GM18526 (cell line): ENCODE measurements around the gene NAP1L4.

Source experiments
- POLR2A ChIP-seq: IDR thresholded peaks from 3 replicates; pipeline ENCODE4 v1.6.1; 2011; ENCODE audit not compliant: insufficient read length; ENCODE audit errors: extremely low read depth

Gene NAP1L4

DNA sequence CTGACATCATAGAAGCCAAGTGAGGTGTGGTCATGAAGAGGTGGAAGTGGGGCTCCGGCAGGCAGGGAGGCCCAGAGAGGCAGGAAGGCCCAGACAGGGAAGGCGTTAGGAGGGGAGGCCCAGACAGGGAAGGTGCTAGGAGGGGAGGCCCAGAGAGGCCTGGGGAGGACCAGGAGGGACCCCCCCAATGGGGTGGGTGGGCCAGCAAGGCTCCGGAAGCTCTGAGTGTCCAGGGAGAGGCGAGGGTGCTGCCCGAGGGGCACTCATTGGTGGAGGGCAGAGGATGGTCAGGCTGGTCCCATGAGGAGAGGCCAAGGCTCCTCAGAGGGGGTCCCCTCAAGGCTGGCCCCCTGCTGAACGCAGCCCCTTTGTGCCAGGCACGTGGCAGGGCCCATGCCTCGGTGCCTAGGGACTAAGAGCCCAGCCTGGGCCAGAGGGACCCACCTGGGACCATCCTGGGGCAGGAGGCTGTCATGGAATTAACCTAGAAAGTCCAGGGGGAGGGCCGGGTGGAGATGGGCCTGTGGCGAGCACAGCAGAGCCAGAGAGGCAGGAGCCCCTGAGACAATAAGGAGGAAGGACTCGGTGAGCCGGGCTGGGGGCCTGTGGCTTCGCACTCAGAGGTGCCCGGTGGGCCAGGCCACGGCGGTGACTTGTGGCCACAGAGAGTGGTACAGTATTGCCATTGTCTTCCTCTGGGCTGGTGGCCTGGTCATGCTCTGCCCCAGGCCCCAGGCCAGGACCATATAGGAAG, 75.1 kb downstream of the NAP1L4 start:
- TF ChIP-seq POLR2A: no peak

DNA sequence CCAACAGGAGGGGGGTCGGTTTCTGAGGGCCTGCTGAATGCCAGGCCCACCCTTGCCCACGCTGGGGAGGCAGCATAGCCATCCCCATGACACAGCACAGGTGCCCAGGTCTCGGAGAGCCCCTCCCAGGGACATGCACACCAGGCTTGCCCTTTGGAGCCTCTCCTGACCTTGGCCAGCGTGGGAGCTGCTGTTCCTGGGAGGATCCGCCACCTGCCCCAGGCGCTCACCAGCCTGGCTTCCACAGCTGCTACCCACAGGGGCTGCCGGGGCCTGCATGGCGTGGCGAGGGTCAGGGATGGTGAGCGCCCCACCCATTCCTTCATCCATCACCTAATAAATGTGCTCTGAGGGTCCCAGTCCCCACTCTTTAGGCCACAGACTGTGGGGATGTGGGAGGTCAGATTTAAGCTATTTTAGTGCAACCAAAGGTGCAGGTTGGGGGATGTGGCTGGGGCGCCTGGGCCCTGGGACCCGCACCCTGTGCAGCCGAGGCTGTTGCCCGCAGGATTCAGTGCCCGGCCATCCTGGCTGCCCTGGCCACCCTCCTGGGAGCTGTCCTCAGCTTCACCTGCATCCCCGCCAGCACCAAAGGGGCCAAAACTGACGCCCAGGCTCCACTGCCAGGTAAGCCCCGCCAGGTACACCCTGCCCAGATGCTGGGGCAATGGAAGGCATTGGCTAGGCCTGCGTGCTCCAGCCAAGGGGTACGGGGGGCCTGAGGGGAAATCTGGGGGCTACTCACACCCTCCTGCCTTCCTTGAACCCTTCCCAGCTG, 75.8 kb downstream of the NAP1L4 start:
- no peak for TF ChIP-seq POLR2A

DNA sequence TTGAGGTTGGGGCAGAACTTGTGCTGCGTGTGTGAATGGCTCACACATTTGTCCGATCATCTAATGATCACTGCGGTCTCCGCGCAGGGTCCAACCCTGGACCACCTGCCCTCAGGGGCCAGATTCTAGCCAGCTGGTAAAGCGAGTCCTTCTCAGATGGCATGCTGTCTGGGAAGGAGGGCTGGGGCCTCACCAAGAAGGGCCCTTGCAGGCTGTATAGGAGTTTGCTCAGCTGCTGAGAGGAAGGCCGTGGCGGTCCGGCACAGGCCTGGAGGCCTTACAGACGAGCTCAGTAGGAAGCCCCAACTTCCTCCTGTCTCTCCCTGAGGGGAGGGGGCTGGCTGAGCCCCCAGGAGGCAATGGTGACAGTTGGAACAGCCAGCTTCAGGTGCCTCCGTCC, 76.7 kb downstream of the NAP1L4 start:
- no peak for TF ChIP-seq POLR2A

DNA sequence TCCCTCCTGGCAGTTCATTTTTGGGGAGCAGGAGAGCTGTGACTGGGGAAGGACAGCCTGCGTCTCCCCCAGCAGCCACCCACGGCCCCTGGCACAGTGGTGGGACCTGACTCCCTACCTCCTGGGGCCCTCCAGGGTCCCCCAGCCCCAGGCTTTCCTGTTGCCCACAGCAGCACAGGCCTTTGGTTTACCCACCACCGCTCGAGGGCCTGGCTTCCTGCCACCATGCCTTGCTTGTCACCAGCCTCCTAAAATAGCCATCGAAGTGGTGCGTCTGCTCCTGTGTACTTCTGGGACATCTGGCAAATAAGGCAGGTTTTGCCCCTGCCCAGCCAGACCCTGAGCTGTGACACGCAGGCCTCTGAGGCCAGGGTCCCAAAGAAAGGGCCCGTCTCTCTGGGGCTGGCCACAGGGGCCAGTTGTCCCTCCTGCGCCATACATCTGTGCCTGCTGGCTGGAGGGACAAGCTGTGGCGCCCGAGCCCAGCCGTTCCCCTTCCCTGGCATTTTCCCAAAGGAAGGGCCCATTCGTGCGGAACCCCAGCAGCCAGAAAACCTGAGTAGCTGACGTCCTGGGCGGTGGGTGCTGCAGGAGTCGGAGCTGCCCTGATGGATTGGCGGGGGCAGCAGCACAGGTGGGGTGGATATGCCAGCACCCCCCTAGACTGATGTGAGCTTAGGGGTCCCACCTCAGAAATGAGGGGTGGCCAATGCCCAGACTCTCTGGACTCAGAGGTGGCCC, 77.5 kb downstream of the NAP1L4 start:
- TF ChIP-seq POLR2A: no peak

DNA sequence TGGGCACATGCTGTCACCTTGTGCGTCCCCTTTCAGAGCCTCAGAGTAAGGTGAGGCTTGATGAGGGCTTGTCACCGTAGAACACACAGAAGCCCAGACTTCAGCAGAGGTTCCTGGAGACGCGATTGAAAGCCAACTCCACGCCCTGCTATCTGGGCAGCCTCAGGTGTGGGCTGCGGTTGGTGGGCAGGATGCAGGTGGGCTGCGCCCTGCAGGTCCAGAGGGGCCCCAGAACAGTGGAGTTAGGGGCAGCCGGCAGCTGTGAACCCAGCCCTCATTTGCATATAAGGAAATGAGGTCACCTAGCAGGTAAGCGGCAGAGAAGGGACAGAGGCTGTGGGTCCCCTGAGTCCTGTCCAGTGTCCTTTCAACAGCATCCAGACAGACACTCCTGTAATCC, 78.4 kb downstream of the NAP1L4 start:
- TF ChIP-seq POLR2A: no peak

DNA sequence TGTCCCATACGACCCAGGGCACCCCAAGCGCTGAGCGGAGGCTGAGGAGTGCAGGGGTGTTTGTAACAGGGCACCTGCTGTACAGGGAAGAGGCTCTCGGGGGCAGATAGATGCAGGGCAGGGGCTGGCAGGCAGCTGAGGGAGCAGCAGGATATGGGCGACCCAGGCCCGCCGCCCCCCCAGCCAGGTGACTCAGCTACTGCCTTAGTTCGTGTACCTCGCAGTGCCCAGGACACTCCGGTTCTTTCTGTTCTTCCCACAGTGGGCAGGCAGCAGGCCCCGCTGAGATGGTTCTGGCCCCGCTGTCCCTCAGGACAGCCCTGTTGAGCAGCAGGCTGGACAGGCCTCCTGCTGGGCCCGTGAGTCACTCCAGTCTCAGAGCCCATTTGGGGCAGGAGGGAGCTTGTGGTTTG, 79.1 kb downstream of the NAP1L4 start:
- TF ChIP-seq POLR2A: no peak

DNA sequence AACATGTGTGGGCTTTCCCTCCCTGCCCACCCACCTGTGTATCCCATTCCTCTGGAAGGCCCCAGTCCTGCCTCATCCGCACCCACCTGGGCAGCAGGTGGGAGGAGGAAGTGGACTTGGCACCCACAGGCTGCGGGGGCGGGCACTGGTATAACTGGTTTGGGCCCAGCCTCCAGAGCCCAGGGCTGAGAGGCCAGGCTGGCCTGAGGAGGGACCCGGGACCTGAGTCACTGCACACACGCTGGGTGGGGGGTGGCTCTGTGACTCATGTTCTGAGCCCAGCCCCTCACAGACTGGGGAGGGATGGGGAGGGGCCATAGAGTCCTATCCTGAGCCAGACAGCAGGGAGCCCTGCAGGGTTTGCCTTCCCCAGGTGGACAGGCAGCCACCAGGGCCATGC, 79.6 kb downstream of the NAP1L4 start:
- TF ChIP-seq POLR2A: no peak

DNA sequence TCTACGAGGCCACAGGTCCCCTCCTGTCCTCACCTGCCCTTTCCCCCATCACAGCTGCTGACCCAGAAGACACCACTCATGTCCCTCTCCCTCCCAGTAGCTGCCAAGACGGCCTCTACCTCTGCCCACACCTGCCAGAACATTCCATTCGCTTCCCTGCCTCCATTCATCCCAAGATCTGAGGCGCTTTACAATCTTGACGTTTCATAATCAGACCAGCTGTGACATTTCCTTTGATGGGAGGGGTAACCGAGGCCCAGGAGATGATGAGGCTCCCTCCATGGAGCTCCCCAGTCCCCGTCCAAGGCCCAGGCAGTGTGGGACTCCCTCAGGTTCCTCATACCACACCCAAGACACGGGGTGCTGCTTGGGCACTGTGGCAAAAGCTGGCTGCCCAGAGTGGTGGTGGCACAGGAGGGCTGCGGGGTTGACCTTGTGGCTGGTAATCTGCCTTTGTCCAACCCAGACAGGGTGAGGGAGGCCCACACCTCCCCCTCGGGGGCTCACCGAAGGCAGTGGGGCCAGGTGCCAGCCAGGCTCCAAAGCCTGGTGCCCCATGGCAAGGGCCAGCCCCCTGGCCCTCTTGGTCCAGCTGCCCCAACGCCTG, 80.2 kb downstream of the NAP1L4 start:
- no peak for TF ChIP-seq POLR2A

- no peak for TF ChIP-seq POLR2A
Measured at GRCh38 chr11:2911088-2911784, 80.9 kb downstream of the NAP1L4 start.

- no peak for TF ChIP-seq POLR2A
Measured at GRCh38 chr11:2910401-2910955, 81.7 kb downstream of the NAP1L4 start.

DNA sequence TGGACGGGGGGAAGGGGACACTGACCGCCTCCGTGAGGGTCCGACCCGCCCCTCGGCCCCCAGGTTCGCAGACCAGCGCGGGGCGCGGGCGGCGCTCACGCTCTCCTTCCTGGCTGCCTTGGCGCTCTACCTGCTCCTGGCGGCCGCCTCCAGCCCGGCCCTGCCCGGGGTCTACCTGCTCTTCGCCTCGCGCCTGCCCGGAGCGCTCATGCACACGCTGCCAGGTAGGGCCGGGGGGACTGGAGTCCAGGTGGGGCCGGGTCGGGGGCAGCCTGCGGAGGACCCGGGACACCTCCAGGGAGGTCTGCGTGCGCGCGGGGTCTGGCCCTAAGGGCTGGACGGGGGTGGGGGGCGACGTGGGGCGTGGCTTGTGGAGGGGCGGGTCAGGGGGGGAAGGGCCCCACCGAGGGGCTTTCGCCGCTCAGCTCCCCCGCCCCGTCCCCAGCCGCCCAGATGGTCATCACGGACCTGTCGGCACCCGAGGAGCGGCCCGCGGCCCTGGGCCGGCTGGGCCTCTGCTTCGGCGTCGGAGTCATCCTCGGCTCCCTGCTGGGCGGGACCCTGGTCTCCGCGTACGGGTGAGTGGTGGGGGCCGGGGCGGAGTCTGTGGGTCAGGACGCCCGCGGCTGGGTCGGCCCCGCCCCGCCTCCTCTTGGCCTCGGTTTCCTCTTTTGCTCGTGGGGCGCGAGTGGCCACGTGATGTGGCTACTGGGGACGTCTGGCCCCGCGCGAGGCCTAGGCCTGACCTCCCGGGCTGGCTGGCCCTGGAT, 82.8 kb downstream of the NAP1L4 start:
- TF ChIP-seq POLR2A: no peak

- no peak for TF ChIP-seq POLR2A
Measured at GRCh38 chr11:2908130-2908529, 84.0 kb downstream of the NAP1L4 start.

DNA sequence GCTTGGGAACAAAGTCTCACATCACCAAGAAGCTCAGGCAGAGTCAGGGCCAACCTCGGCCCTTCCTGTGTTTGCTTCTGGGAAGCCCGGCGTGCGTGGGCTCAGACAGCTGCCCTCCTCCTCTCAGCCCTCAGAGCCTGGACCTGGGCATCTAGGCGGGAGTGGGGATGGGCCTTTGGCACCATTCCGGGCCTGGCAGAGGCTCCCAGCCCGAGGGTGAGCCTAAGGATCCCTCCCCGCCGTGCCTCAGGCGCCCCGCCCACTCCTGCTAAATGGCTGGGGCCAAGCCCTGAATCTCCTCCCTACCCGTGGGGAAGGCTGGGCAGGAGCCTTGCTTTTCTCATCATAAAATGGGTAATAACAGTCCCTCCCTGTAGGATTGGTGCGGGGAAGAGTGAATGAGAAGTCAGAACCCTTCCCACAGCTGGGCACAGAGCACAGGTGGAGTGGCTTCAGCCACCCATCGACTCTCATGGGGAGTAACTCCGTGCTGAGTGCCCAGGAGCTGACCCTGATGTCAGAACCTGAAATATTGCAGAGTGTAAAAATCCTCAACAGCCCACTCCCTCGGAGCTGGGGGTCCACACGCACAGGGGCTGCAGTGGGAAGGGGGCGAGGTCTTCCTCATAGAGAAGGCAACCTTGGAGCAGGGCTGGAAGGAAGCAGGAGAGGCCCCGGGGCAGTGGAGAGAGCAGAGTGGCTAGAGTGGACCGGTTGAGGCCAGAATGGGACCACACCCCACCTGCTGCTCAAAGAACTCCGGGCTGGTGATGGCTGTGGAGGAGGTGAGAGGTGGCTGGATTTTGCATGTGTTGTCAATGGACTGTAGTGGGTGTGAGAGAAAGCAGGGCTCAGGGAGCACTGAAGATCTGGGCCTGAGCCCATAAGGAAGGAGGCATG, 87.7 kb downstream of the NAP1L4 start:
- no peak for TF ChIP-seq POLR2A
